GM12878 (cell line): ENCODE data around the gene KIFC3. TPM values are rescaled to one million over a fixed set of nuclear protein-coding genes. Genes with fewer than 3 reads are reported as not detected.

Experiments
- ATAC-seq: fragments of 200-7000 bp; cut with Tn5 transposase; 3 replicates; pipeline ENCODE4 v1.9.1; 2020; ENCODE audit warnings: mild to moderate bottlenecking, moderate library complexity
- BruUV-seq: library from RNA; stranded (reverse); fragments of 400-500 nt; replicated peaks from 2 replicates; lab custom pipeline; 2021; lab: Mats Ljungman, UMichigan
- CTCF ChIA-PET: fragments of 300-600 bp; sonication (Branson Sonifier 250); formaldehyde crosslinking; extraction: SDS; loops from one replicate; lab custom pipeline; 2021; ENCODE audit warnings: inconsistent platforms; lab: Yijun Ruan, JAX
- POLR2A ChIA-PET: fragments of 350-600 bp; formaldehyde crosslinking; extraction: SDS; loops from one replicate; lab custom pipeline; 2021; ENCODE audit warnings: inconsistent platforms; lab: Charles Lee
- RAD21 ChIA-PET: fragments of 300-600 bp; sonication (Branson Sonifier 250); formaldehyde crosslinking; loops from one replicate; lab custom pipeline; 2023; ENCODE audit warnings: antibody characterized with exemption; ENCODE audit not compliant: unreplicated experiment; lab: Charles Lee
- SMC1A ChIA-PET: fragments of 300-600 bp; sonication (Branson Sonifier 250); formaldehyde crosslinking; loops from one replicate; lab custom pipeline; 2023; ENCODE audit not compliant: unreplicated experiment, uncharacterized antibody; lab: Charles Lee
- DNase-seq: peaks from one replicate; pipeline ENCODE4 v3.0.0-alpha.2; 2011; ENCODE audit warnings: low read depth, low spot score
- FAIRE-seq: peaks from 3 replicates; lab custom pipeline; 2011; peaks lifted over from hg19 to GRCh38; lab: Jason Lieb, UNC
- H2AFZ ChIP-seq: 2 replicates; pipeline ENCODE4 v1.6.0; 2011; ENCODE audit warnings: low read depth, low read length, control low read depth; ENCODE audit not compliant: control insufficient read depth
- H3K27ac ChIP-seq: 2 replicates; pipeline ENCODE4 v1.5.1; 2011; ENCODE audit warnings: control low read depth; ENCODE audit not compliant: control insufficient read depth, insufficient read depth
- H3K27me3 ChIP-seq, 2 experiments: replicated peaks in 1 of 2; 2 replicates each; pipeline versions ENCODE4 v1.6.0 to v1.6.1; 2011; ENCODE audit warnings: low read length in 1 of 2; ENCODE audit not compliant: control insufficient read depth in 2 of 2, insufficient read depth in 2 of 2
- H3K36me3 ChIP-seq, 2 experiments: 2 replicates each; pipeline ENCODE4 v1.5.1; 2011; ENCODE audit warnings: low read length in 1 of 2; ENCODE audit not compliant: control insufficient read depth in 2 of 2, insufficient read depth in 2 of 2
- H3K4me1 ChIP-seq: 2 replicates; pipeline ENCODE4 v1.6.1; 2011; ENCODE audit warnings: mild to moderate bottlenecking, low read length, moderate library complexity, mixed read lengths; ENCODE audit not compliant: control insufficient read depth, insufficient read depth
- H3K4me2 ChIP-seq: 2 replicates; pipeline ENCODE4 v1.6.0; 2011; ENCODE audit warnings: control low read depth; ENCODE audit not compliant: control insufficient read depth, insufficient read depth
- H3K4me3 ChIP-seq: fragments of 200-600 bp; sonication (generic); 2 replicates; pipeline ENCODE4 v1.5.1; 2016
- H3K79me2 ChIP-seq: 2 replicates; pipeline ENCODE4 v1.6.0; 2011; ENCODE audit warnings: low read length; ENCODE audit not compliant: control insufficient read depth, insufficient read depth
- H3K9ac ChIP-seq: 2 replicates; pipeline ENCODE4 v1.8.0; 2011; ENCODE audit warnings: low read length, control low read depth, mixed read lengths; ENCODE audit not compliant: control insufficient read depth, insufficient read depth
- H3K9me3 ChIP-seq: replicated peaks from 3 replicates; pipeline ENCODE4 v1.5.1; 2011; ENCODE audit warnings: mild to moderate bottlenecking, low read length; ENCODE audit not compliant: control insufficient read depth, insufficient read depth
- H4K20me1 ChIP-seq: 2 replicates; pipeline ENCODE4 v1.6.0; 2011; ENCODE audit not compliant: control insufficient read depth, insufficient read depth
- CEBPB ChIP-seq, 2 experiments: fragments of 150-350 bp in 1 of 2; IDR thresholded peaks; 2 replicates each; pipeline ENCODE4 v1.6.1; 2012 to 2014; ENCODE audit warnings: low read depth in 2 of 2, low read length in 2 of 2, borderline replicate concordance in 1 of 2, inconsistent platforms in 1 of 2
- EGR1 ChIP-seq, 2 experiments: IDR thresholded peaks; 1 replicate in 1 of 2; 2 replicates in 1 of 2; pipeline ENCODE4 v1.6.1; 2011 to 2012; ENCODE audit warnings: low read depth in 2 of 2, low read length in 2 of 2, borderline replicate concordance in 1 of 2, mild to moderate bottlenecking in 1 of 2, moderate library complexity in 1 of 2
- EP300 ChIP-seq, 2 experiments: fragments of 150-350 bp in 1 of 2; IDR thresholded peaks; 2 replicates each; pipeline ENCODE4 v1.6.1; 2011 to 2012; ENCODE audit warnings: low read depth in 2 of 2, low read length in 2 of 2, borderline replicate concordance in 1 of 2, improper control_type of control experiment in 1 of 2, inconsistent platforms in 1 of 2; ENCODE audit not compliant: control insufficient read depth in 1 of 2
- GATAD2B ChIP-seq: fragments of 450-650 bp; conservative IDR thresholded peaks from 2 replicates; pipeline ENCODE4 v1.6.1; 2017; ENCODE audit warnings: low read depth, mild to moderate bottlenecking, moderate library complexity
- JUNB ChIP-seq: IDR thresholded peaks from 2 replicates; pipeline ENCODE4 v1.6.1; 2016; ENCODE audit warnings: antibody characterized with exemption, mild to moderate bottlenecking
- JUND ChIP-seq: IDR thresholded peaks from 2 replicates; pipeline ENCODE4 v1.6.1; 2012; ENCODE audit warnings: low read depth, mild to moderate bottlenecking, low read length, improper control_type of control experiment, moderate library complexity
- NR2C2 ChIP-seq: IDR thresholded peaks from 2 replicates; pipeline ENCODE4 v1.6.1; 2011; ENCODE audit warnings: borderline replicate concordance, low read depth; ENCODE audit not compliant: control insufficient read depth, insufficient read length
- NR2F1 ChIP-seq: fragments of 450-650 bp; conservative IDR thresholded peaks from 2 replicates; pipeline ENCODE4 v1.6.1; 2017; ENCODE audit warnings: mild to moderate bottlenecking
- RB1 ChIP-seq: fragments of 450-650 bp; formaldehyde crosslinking; IDR thresholded peaks from 2 replicates; pipeline ENCODE4 v1.6.1; 2017; ENCODE audit warnings: mild to moderate bottlenecking, borderline replicate concordance
- REST ChIP-seq: IDR thresholded peaks from 2 replicates; pipeline ENCODE4 v1.6.1; 2012; ENCODE audit warnings: mild to moderate bottlenecking, low read depth, low read length
- SMARCA5 ChIP-seq: fragments of 450-650 bp; IDR thresholded peaks from 2 replicates; pipeline ENCODE4 v1.6.1; 2017; ENCODE audit warnings: mild to moderate bottlenecking
- ZNF24 ChIP-seq: fragments of 450-650 bp; IDR thresholded peaks from 2 replicates; pipeline ENCODE4 v1.6.1; 2017; ENCODE audit warnings: antibody characterized with exemption, mild to moderate bottlenecking
- ZSCAN29 ChIP-seq: fragments of 450-650 bp; IDR thresholded peaks from 2 replicates; pipeline ENCODE4 v1.6.1; 2017; ENCODE audit warnings: mild to moderate bottlenecking, moderate library complexity
- WGBS: methylation state at CpG from one replicate; pipeline ENCODE4 v1.1.6; 2016; ENCODE audit warnings: low lambda C conversion rate; ENCODE audit not compliant: insufficient replicate concordance, insufficient coverage; ENCODE audit errors: missing lambda C conversion rate; 5-methylcytosine and 5-hydroxymethylcytosine counted together
- in situ Hi-C: fragments of 300-500 bp; cut with MboI; formaldehyde crosslinking; loops from 9 replicates; pipeline ENCODE4 v1.14.3; 2018; ENCODE audit warnings: mixed read lengths
- intact Hi-C: fragments of 100-400 bp; cut with micrococcal nuclease; formaldehyde crosslinking; loops from one replicate; pipeline ENCODE4 v1.14.2; 2022; ENCODE audit not compliant: unreplicated experiment
- polyA plus RNA-seq, 11 experiments: library from polyadenylated mRNA; depleted of rRNA in 4 of 11; unstranded in 6 of 11; stranded (reverse) in 5 of 11; fragments of >200 nt; fragmentation: Nextera tagmentation in 4 of 11; fragmentation: Illumina TruSeq in 1 of 11; extraction: Ambion mirVana in 4 of 11; extraction: Trizol in 1 of 11; gene quantifications; 1 replicate in 1 of 11; 2 replicates in 10 of 11; pipeline versions ENCODE4 v1.2.1 to v1.2.3, GENCODE V29; 2011 to 2016; ENCODE audit warnings: inconsistent platforms in 2 of 11, missing spikeins in 2 of 11, low read depth in 1 of 11
- total RNA-seq, 4 experiments: library from RNA; depleted of rRNA in 3 of 4; stranded (reverse); fragments of >200 nt in 3 of 4; fragmentation: Illumina TruSeq in 1 of 4; extraction: Trizol in 1 of 4; gene quantifications; 2 replicates each; pipeline versions ENCODE4 v1.2.1 to v1.2.3, GENCODE V29; 2013 to 2021
- TF ChIP-seq, protein P1 (sequence below): fragments of 450-650 bp; IDR thresholded peaks from 2 replicates; pipeline ENCODE4 v1.6.1; 2014; ENCODE audit warnings: mild to moderate bottlenecking

KIFC3 gene
- total and polyA plus RNA-seq, 10 of the 15 experiments (the other 5 are each of a cell fraction or from before 2014, with no cell fraction given) = 0.22 to 1.3 (median 0.26) TPM; not detected in 3

DNA sequence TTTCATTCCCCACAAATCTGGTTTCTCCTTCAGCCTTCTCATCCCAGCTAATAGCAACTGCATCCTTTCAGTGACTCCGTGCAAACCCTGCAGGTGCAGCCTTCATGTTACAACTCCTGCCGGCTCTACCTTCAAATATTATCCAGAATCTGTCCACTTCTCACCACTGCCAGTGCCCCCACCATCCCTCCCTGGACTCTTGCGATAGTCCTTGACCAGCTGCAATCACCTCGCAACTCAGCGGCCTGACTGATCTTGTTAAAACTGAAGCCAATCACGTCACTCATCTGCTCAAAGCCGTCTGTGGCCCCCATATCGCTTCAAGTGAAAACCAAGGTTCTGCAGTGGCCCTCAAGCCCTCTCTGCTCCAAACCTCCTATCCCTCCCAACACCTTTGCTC lies 42.8 kb upstream of the KIFC3 start:
- intact Hi-C loops = no loop called here

More for the DNA sequence above, 42.8 kb upstream of the KIFC3 start:
- no peak overlapping the region for H3K4me2 ChIP-seq
- TF ChIP-seq JUNB (no peak), ZSCAN29 (no peak), EP300 (IDR thresholded peaks at IDR 0.05; ENCODE audit: borderline replicate concordance in 1 of 2, control insufficient read depth in 1 of 2, low read depth in 2 of 2, low read length in 2 of 2) (no peak), RB1 (no peak), SMARCA5 (no peak), EGR1 (IDR thresholded peaks at IDR 0.05; ENCODE audit: borderline replicate concordance in 1 of 2, low read depth in 2 of 2, low read length in 2 of 2) (no peak), ZNF24 (no peak), NR2C2 (no peak), REST (no peak), NR2F1 (no peak), GATAD2B (no peak), JUND (no peak), CEBPB (IDR thresholded peaks at IDR 0.05; ENCODE audit: borderline replicate concordance in 1 of 2, low read depth in 2 of 2, low read length in 2 of 2) (no peak)
- TF ChIP-seq, protein P1, sequence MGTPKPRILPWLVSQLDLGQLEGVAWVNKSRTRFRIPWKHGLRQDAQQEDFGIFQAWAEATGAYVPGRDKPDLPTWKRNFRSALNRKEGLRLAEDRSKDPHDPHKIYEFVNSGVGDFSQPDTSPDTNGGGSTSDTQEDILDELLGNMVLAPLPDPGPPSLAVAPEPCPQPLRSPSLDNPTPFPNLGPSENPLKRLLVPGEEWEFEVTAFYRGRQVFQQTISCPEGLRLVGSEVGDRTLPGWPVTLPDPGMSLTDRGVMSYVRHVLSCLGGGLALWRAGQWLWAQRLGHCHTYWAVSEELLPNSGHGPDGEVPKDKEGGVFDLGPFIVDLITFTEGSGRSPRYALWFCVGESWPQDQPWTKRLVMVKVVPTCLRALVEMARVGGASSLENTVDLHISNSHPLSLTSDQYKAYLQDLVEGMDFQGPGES = no peak
- TF ChIP-seq, all 136 proteins: peak for 0
- no peaks in the 10 kb centered on the region for H3K9me3 ChIP-seq
- no peaks in the 10 kb centered on the region; a peak in 2 of 4 replicates for H3K27me3 ChIP-seq
- no peak overlapping the region for H3K27ac ChIP-seq
- DNase-seq (no peak), ATAC-seq (no peak), FAIRE-seq (no peak)
- CTCF ChIA-PET = no interaction called here
- RAD21 ChIA-PET = no interaction called here
- no peaks in the 10 kb centered on the region for H4K20me1 ChIP-seq
- BruUV-seq = no TSS peak
- in situ Hi-C loops = no loop called here
- no peak overlapping the region for H3K4me3 ChIP-seq
- WGBS = 43% methylated on average over 8 of the region's 8 CpGs
- SMC1A ChIA-PET = no interaction called here
- H3K9ac ChIP-seq = no peak overlapping the region
- no peaks in the 10 kb centered on the region for H3K36me3 ChIP-seq
- POLR2A ChIA-PET = no interaction called here
- H3K4me1 ChIP-seq = no peaks in the 10 kb centered on the region
- H2AFZ ChIP-seq = no peak overlapping the region
- H3K79me2 ChIP-seq = no peaks in the 10 kb centered on the region
